ENCODE data around the gene RPS5.
"Not testable (repeated sequence)": the region's sequence is repeated elsewhere in the genome, so short reads cannot be mapped to it uniquely, and the experiment has no call there.

Gene RPS5

DNA sequence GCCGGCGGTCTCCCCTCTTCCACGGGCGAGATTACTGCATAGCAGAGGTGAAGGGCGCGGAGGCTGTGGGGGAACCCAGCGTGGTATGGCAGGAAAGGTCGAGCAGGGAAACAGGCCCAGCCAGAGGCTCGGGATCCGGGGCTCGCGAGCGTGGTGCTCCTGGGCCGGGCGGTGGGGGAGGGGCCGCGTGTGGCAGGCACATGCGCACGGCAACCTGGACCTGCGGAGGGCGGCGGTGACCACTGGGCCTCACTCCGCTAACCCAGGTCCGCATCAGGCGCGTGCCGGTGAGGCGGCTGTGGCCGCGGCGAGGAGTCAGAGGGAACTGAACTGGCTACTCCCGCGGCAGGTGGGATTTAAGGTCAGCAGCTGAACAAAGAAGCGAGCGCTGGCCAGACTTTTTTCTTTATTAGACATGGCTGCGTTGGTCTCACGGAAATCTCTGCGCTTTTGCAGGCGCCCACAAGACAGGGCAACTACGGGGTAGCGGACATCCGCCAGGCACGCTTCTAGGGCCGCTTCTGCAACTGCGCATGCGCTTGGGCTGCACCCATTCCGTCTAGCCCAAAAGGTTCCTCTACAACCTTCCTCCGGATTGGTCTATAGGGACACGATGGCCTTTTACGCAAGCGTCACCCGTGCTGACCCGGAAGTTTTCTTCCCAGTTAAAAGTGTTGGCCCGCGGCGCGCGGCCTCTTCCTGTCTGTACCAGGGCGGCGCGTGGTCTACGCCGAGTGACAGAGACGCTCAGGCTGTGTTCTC is at the start of gene RPS5:
TSS of gene RPS5 (plus strand) at position 694 of the 762 bp plus-strand sequence. CDS start 869 bp downstream, outside the sequence.
- peak; percentile 98 for DNase-seq

DNA sequence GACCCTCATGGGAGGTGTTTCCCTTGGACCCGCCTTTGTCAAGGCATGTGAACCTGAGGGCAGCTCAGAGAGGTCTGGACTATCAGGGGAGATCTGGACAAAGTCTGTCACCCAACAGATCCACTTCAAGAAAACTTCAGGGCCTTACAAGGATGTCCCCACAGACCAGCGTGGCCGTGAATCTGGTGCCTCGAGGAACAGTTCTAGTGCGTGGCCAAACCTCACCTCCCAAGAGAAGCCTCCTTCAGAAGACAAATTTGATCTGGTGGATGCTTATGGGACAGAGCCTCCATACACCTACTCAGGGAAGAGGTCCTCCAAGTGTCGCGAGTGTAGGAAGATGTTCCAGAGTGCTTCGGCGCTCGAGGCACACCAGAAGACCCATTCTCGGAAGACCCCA is 48.7 kb upstream of the RPS5 start:
- no peak for DNase-seq

DNA sequence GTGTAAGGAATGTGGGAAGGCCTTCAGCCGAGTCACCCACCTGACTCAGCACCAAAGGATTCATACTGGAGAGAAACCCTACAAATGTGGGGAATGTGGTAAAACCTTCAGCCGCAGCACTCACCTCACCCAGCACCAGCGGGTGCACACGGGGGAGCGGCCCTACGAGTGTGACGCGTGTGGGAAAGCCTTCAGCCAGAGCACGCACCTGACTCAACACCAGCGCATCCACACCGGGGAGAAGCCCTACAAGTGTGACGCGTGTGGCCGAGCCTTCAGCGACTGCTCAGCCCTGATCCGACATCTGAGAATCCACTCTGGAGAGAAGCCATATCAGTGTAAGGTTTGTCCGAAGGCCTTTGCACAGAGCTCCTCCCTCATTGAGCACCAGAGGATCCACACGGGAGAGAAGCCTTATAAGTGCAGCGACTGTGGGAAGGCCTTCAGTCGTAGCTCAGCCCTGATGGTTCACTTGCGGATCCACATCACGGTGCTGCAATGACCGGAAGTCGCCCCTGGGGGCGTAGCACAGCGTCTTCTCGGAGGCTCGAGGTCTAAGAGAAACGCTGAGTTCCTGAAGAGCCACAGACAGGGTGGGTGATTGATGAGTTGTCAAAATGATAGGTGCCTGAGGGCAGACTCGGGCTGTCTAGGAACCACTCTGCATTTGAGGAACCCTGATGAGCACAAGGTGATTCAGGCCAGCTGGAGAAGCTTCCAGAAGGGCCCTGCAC is 48.1 kb upstream of the RPS5 start:
- no peak for DNase-seq

DNA sequence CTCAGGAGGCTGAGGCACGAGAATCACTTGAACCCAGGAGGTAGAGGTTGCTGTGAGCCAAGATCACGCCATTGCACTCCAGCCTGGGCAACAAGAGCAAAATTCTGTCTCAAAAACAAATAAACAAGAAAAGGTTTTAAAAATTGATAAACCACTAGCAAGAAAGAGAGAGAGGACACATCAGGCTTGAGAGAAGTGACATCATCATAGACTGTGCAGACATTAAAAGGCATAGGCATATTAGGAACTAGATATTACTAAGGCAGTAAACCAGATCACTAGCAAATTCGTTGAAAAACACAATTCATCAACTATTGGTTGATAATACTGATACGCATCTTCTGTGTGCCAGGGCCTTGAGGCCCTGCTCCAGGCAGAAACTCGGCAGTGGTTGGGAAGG is 41.5 kb upstream of the RPS5 start:
- DNase-seq, result no peak

DNA sequence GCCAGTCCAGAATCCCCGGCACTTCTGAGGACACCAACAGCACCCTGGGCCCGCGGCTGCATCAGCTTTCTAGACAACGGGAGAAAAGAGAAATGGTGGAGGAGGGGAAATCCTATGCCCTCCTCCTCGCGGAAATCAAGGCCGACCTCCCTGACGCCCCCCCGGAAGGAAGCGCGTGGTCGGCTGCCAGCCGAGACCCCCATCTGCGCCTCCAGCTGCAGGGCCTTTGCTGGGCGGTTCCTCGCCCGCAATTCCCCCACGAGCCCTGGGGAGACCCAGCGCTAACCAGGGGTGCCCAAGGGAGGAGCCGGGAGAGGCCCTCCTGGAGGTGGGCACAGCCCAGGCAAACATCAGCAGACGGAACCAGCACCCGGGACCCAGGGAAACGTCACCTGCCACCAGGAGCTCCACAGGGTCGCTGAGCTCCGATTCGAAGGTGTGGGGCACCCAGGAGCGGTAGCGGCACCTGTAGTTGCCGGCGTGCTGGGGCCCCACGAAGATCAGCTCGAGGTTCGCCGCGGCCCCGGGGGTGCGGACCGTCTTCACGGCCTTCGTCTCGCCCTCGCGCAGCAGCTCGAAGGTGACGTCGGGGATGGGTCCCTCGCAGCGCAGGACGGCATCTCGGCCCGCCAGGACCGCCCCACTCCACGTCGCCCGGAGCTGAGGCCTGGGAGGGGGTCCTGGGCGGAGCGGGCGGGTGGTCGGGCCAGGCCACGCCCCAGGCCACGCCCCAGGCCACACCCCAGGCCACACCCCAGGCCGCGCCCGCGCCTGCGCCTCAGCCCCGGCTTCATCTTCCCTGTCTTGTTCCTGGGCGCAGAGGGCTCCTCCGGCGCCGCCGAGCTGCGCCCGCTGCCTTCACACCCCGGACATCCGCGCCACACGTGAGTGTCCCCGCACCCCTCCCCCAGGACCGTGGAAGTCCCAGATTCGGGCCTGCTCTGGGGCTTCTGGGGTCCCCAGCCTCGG is 39.8 kb upstream of the RPS5 start:
- DNase-seq, result peak; percentile 64

DNA sequence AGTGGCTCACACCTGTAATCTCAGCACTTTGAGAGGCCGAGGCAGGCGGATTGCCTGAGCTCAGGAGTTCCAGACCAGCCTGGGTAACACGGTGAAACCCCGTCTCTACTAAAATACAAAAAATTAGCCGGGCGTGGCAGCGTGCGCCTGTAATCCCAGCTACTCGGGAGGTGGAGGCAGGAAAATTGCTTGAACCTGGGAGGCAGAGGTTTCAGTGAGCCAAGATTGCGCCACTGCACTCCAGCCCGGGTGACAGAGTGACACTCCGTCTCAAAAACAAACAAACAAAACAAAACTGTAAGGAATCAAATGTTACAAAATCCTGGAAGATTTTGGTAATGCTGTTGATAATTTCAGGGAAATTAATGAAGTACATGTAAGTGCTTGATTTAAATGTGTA is 39.0 kb upstream of the RPS5 start:
- DNase-seq, result not testable (repeated sequence)

DNA sequence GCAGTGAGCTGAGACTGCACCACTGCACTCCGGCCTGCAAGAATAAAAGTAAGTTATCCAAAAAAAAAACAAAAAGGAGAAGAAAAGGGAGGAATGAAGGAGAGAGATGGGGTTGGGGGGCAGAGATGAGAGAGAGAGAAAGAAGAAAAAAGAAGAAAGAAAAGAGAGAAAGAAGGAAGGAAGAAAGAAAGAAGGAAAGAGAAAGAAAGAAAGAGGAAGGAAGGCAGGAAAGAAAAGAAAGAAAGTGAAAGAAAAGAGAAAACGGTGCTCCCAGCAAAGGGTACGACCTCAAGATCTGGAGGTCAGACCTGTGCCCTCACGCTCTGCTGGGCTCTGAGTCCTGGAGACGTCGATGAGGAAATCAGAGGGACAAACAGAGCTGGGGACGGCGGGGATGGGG is 37.5 kb upstream of the RPS5 start:
- no peak for DNase-seq

DNA sequence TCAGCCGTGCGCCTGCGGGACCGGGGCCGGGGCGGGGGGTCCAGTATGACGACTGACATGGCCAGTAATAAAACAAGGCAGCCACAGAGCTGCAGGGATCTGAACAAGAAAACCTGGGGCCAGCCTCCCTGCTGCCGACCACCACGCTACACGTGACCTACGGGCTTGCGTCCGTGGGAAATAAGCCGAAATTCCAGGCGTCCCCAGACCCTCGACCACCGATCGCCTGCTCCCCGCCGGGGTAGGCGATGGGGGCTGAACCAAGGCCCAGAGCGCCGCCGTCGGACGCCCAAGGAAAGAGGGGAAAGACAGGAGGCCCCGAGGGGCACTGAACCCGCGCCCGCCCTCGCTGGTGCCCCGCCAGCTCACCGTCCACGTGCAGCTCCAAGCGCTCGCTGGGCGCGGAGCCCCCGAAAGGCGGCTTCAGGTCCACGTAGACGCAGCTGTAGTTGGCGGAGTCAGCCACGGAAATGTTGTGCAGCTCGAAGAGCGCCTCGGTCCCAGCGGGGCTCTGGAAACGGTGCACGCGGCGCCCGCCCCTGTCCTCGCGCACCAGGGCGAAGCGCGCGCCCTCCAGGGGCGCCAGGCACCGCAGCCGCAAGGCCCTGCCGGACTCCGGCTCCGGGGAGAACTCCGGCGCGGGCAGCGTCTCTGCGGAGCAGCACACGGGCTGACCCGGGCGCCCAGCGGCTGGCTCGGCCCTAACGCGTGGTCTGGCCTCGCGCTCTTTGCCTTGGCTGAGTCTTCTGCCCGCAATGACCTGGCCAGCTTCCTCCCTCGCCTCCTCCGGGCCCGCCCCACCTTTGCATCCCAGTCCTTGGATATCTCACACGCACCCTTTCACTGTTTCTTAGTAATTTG is 36.8 kb upstream of the RPS5 start:
- peak; percentile 33 for DNase-seq

DNA sequence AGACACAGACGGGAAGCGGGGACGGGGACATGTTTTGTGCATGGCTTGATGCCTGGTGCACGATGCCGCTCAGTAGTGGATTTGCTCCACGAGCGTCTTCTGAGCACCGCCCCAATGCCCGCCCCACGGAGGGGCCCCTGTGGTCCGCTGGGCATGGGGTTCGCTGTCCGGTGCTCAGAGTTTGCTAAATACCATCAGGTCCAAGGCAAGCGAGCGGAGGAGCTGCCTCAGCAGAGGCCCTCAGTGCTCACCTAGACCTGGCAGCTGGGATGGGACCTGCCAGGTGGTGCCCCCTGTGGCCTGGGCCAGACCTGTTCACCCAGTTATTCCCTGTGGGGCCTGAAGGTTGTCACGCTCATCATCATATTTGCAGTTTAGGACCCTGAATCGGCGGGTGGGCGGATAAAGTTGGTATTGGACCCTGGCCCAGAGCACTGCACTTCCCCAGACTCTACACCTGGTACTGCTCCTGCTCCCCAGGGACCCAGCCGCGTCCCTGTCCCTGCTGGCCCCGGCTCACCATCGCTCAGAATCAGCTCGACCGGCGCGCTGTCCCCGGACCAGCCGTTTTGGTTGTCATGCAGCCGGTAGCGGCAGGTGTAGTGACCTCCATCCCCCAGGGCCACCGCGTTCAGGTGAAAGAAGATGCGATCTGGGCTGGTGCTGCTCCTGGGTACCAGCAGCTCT is 36.1 kb upstream of the RPS5 start:
- no peak for DNase-seq

DNA sequence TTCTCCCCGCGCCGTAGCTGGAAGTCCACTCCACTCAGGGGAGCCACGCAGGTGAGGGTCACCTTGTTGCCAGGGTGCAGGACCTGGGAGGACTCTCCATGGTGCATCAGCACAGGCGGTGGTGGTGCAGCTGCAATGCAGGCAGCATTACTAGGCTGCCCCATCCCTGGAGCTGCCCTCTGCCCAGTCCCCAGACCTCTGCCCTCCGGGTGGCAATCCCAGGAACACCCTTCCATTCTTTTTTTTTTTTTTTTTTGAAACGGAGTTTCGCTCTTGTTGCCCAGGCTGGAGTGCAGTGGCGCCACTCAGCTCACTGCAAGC is 35.6 kb upstream of the RPS5 start:
- no peak for DNase-seq

DNA sequence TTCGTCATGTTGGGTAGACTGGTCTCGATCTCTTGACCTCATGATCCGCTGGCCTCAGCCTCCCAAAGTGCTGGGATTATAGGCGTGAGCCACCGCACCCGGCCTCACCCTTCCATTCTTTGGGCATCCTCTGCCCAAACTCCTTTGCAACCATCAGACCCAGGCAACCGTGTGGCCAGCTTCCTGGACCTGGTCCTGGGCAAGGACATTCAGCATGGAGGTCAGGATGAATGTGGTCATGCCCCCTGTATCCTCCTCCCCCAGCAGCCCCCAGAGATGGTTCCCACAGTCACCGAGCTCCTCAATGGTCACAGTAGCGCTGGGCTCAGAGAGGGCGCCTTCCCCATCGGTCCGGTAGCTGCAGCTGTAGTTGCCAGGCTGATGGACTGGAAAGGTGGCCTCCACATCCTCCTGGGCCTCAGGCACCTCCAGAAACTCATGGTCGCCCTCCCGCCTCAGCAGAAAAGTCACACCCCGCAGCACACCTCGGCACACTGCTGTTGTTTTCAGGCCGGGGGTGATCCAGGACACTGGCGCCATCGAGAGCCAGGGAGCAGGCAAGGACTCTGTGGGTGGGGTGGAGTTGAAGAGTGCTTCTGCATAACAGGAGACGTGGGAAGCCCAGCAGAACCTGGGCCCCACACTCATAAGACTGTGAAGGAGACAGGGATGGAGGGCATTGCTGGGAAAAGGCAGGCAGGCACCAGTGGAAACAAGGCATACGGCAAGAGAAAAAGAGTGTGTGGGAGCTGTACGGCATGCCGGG is 34.9 kb upstream of the RPS5 start:
- no peak for DNase-seq

DNA sequence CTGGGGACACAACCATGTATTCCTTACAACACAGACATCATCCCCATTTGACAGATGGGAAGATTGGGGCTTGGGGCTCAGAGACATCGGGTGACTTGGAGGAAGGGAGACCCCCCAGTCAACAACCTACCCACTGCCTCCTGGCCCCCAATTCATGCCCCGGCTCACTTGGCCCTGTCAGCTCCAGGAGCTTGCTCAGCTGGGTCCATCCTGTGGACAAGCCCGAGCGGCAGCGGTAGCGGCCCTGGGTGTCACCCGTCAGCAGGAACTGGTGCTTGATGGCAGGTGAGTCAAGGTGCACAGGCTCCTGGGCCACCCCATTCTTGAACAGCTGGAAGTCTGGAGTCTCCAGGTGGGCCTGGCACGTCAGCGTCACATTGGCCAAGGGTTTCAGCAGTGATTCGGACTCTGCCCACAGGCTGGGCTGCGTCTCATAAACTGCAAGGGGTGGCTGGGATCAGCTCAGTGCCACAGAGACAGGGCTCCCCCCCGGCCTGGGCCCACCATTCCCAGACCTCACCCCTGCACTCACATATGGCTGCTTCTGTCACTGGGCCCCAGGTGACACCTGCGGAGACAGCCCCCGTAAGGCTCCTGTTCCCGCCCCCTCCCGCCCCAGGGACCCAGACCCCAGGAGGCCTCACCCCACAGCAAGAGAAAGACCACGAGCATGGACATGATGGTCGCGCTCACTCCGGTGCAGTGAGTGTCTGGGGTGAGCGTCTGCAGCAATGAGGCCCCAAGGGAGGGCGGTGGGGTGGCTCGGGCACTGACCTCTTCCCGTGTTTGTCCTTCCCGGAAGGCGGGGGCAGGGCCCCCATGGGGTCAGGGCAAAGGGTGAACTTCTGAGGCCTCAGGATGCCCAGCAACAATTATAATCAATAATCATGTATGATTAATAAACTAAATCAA is 34.1 kb upstream of the RPS5 start, which contains the start of gene A1BG:
TSS of gene A1BG (minus strand) at position 733 of the 912 bp plus-strand sequence. CDS start at position 678, 55 bp downstream.
- no peak for DNase-seq

DNA sequence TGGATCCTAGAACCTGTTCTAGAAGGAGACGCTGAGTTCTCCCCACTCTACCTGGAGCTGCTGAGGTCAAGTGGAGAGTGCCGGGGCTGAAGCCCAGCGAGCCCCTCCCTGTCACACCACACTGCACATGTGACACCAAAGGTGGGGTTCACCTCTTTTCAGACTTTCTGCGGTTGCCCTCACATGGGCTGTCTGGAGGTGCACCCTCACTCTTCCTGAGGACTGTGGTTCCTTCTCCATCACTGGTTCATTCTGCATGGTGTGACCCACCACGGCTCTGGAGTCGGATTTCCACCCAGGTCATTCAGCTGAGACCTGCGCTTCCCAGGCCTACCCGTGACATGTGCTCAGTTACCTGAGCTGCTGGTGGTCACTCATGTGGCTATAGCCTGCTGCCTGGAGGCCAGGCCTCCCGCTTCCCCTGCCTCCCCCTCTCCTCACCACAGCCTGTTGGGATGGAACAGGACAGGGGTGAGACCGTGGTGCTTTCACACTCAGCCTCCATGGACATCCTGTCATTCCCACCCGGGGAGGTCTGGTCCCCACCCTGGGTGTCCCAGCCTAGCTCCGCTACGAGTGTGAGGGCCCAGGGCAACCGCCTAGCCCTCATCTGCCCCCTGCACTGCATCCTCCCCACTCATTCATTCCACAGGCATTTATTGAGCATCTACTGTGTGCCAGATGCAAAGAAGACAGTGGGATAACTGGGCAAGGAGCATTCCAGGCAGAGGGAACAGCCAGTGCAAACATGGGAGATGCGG is 33.2 kb upstream of the RPS5 start:
- no peak for DNase-seq

DNA sequence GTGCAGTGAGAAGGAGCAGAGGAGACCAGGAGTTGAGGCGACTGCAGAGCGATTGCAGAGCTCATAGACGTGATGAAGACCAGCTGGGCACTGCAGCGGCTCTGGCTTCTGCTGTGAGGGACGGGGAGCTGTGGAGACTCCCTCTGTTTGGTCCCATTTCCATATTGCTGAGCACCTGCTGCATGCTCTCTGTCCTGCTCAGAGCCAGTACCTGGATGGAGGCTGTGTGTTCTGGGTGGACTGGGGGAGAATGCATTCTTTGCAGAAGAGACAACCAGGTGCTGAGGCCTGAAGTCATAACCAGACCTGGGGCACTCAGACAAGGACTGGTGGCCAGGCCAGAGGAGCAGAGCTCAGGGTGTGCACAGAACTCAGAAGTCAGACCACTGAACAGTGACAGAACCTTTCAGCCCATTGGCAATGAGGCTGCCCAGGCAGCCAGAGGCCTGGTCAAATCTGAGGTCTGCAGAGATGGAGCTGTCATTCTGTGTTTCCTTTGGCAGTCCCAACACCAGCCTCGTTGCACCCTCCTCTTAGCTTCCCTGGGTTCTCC is 32.5 kb upstream of the RPS5 start:
- no peak for DNase-seq

DNA sequence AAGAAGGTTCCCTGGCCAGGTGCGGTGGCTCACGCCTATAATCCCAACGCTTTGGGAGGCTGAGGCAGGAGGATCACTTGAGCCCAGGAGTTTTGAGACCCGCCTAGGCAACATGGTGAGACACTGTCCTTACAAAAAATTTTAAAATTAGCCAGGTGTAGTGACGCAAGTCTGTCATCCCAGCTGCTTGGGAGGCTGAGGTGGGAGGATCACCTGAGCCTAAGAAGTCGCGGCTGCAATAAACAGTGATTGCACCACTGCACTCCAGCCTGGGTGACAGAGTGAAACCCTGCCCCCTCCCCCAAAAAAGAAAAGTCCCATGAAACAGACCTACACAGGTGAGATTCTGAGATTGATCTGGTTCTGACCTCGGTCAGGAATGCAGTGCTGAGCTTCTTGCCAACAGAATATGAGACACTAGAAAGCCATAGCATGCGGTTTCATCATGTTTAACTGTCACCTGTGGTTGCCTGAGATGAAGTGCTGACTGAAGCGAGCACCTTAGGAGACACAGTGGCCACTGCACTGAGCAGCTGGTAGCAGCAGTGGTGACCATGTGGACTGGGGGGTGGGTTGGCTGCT is 31.8 kb upstream of the RPS5 start:
- DNase-seq, result no peak

DNA sequence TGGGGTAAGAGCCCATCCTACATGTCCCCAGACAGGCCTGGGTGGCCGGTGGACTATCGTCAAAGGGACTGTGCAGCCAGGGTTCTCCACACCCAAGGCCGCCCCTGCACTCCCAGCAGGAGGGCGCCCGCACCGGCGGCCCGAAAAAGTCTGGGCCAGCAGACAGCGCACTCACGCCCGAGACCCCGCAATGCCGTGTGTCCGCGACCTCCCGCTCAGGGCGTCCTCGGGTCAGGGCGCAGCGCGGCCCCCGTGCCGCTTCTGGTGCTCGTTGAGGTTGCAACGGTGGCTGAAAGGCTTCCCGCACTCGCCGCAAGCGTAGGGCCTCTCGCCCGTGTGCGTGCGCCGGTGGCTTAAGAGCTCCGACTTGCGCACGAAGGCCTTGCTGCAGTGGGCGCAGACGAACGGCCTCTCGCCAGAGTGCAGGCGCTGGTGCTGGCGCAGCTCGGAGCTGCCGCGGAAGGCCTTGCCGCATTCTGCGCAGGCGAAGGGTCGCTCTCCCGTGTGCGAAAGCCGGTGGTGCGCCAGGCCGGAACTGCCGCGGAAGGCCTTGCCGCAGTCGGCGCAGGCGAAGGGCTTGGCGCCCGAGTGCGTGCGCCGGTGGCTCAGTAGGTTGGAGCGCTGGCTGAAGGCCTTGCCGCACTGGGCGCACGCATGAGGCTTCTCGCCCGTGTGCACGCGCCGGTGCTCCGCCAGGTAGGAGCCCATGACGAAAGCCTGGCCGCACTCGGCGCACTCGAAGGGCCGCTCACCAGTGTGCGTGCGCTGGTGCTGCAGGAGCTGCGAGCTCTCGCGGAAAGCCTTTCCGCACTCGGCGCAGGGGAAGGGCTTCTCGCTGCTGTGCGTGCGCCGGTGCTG is 30.9 kb upstream of the RPS5 start:
- peak; percentile 39 for DNase-seq

All from right hindlimb (tissue), 1 donor.